HG03045 (cell line): Measurements from ENCODE around the gene GTPBP1.

Experiments
- ATAC-seq: cut with Tn5 transposase; IDR thresholded peaks from one replicate; pipeline ENCODE4 v1.9.1; 2021; ENCODE audit warnings: mild to moderate bottlenecking, moderate library complexity; ENCODE audit not compliant: unreplicated experiment

The GTPBP1 gene

GRCh38 chr22:38705235-38706100 is at the start of gene GTPBP1:
TSS of gene GTPBP1 (plus strand) at chr22:38705944. CDS start at chr22:38705956, 12 bp downstream.
- peak; percentile 76 for ATAC-seq

GRCh38 chr22:38656256-38657044 is 49.3 kb upstream of the GTPBP1 start, which contains the start of the genes CBY1 and FAM227A:
TSS of gene CBY1 (plus strand) at chr22:38656638. CDS start at chr22:38668055, 11,417 bp downstream.
TSS of gene FAM227A (minus strand) at chr22:38656392. CDS start at chr22:38650168, 6,224 bp downstream.
- peak; percentile 71 for ATAC-seq

GRCh38 chr22:38657045-38657909 is 48.5 kb upstream of the GTPBP1 start:
- ATAC-seq, result no peak

- ATAC-seq, result no peak
Observed at GRCh38 chr22:38674888-38675287, 30.9 kb upstream of the GTPBP1 start.

- no peak for ATAC-seq
Observed at GRCh38 chr22:38675833-38676232, 29.9 kb upstream of the GTPBP1 start.

- ATAC-seq, result peak; percentile 94
Observed at GRCh38 chr22:38681582-38682335, 24.0 kb upstream of the GTPBP1 start, which contains the start of gene TOMM22. TSS of gene TOMM22 (plus strand) at chr22:38681957. CDS start at chr22:38681979, 22 bp downstream.

- ATAC-seq, result no peak
Observed at GRCh38 chr22:38684895-38685294, 20.8 kb upstream of the GTPBP1 start.

GRCh38 chr22:38685761-38686160 is 20.0 kb upstream of the GTPBP1 start:
- no peak for ATAC-seq

GRCh38 chr22:38689651-38690050 is 16.1 kb upstream of the GTPBP1 start:
- no peak for ATAC-seq

- no peak for ATAC-seq
Observed at GRCh38 chr22:38694049-38694448, 11.7 kb upstream of the GTPBP1 start.

- no peak for ATAC-seq
Observed at GRCh38 chr22:38694940-38695339, 10.8 kb upstream of the GTPBP1 start.

- ATAC-seq, result no peak
Observed at GRCh38 chr22:38696606-38697424, 8.9 kb upstream of the GTPBP1 start.

GRCh38 chr22:38697425-38698089 is 8.2 kb upstream of the GTPBP1 start:
- ATAC-seq, result no peak

GRCh38 chr22:38698407-38699094 is 7.2 kb upstream of the GTPBP1 start:
- ATAC-seq, result no peak

GRCh38 chr22:38699143-38699542 is 6.6 kb upstream of the GTPBP1 start:
- no peak for ATAC-seq

GRCh38 chr22:38699784-38700183 is 6.0 kb upstream of the GTPBP1 start:
- ATAC-seq, result no peak

- ATAC-seq, result peak; percentile 19
Observed at GRCh38 chr22:38700270-38700788, 5.4 kb upstream of the GTPBP1 start.
